ENCODE data around the gene ZNF185. TPM values are rescaled to one million over a fixed set of nuclear protein-coding genes. Genes with fewer than 3 reads are reported as not detected.

Gene ZNF185
- total RNA-seq, 4 donors from 2014 or later: 0.56 to 2.2 (median 1.3) TPM

- Histone ChIP-seq H3K27ac (no peak overlapping the region), H3K4me3 (no peak overlapping the region), H3K4me1 (no peaks in the 10 kb centered on the region), H3K27me3 (no peaks in the 10 kb centered on the region), H3K36me3 (no peaks in the 10 kb centered on the region), H3K9me3 (no peaks in the 10 kb centered on the region)
- TF ChIP-seq, protein P1, sequence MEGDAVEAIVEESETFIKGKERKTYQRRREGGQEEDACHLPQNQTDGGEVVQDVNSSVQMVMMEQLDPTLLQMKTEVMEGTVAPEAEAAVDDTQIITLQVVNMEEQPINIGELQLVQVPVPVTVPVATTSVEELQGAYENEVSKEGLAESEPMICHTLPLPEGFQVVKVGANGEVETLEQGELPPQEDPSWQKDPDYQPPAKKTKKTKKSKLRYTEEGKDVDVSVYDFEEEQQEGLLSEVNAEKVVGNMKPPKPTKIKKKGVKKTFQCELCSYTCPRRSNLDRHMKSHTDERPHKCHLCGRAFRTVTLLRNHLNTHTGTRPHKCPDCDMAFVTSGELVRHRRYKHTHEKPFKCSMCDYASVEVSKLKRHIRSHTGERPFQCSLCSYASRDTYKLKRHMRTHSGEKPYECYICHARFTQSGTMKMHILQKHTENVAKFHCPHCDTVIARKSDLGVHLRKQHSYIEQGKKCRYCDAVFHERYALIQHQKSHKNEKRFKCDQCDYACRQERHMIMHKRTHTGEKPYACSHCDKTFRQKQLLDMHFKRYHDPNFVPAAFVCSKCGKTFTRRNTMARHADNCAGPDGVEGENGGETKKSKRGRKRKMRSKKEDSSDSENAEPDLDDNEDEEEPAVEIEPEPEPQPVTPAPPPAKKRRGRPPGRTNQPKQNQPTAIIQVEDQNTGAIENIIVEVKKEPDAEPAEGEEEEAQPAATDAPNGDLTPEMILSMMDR (IDR thresholded peaks at IDR 0.05 in 4 of 5, conservative IDR thresholded peaks at IDR 0.05 in 1 of 5): no peak
- no peak for TF ChIP-seq POLR2A (IDR thresholded peaks at IDR 0.05)
- ATAC-seq: no peak
- in situ Hi-C loops (cut with MboI; ENCODE audit: low sequenced_read_pairs in 4 of 4) (loop anchor here in 1 of 4 donors (25.0 kb wide), 1 partner anchor 532 kb away; the partner anchor contains the start of gene HAUS7), intact Hi-C loops (cut with DNase I; ENCODE audit: low total_unique reads) (no loop called here)
- DNase-seq: no peak
Measured at GRCh38 chrX:152930516-152930915, 32.6 kb downstream of the ZNF185 start.

- in situ Hi-C loops (cut with MboI; ENCODE audit: low sequenced_read_pairs in 4 of 4) (loop anchor here in 1 of 4 donors (25.0 kb wide), 1 partner anchor 530 kb away; the partner anchor contains the start of gene HAUS7), intact Hi-C loops (cut with DNase I; ENCODE audit: low total_unique reads) (no loop called here)
- ATAC-seq: no peak
- H3K4me1 ChIP-seq: no peaks in the 10 kb centered on the region
- no peak overlapping the region for H3K27ac ChIP-seq
- H3K4me3 ChIP-seq: no peak overlapping the region
- DNase-seq: no peak
- H3K9me3 ChIP-seq: no peaks in the 10 kb centered on the region
- H3K27me3 ChIP-seq: no peaks in the 10 kb centered on the region
- H3K36me3 ChIP-seq: no peaks in the 10 kb centered on the region
- TF ChIP-seq POLR2A (IDR thresholded peaks at IDR 0.05): no peak
- TF ChIP-seq, protein P1 (IDR thresholded peaks at IDR 0.05 in 4 of 5, conservative IDR thresholded peaks at IDR 0.05 in 1 of 5): no peak
Measured at GRCh38 chrX:152932144-152932543, 34.3 kb downstream of the ZNF185 start.

DNA sequence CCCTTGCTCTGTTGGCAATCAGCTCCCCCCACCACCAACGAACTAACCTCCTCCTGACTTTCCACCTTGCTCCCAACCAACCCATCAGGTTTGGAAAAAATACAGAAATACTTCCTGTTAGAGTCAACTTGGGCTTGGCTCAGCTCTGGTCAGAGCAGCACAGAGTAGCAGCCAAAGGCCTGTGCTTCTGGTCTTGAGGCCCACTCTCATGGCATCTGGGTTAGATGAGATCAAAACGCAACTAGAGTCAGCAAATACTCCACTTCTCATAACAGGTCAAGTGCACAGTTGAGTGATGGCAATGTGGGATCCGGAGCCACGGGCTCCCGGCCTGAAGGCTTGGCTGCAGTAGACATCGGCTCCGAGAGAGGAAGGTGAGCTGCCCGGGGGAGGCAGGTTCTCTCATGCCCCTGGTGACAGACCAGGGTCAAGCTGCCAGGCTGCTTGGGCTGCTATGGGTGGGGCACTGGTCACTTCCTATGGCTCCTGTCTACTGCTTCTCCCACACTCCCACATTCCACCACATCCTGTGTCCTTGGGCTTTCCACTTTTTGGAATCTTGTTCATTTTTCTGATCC is 34.8 kb downstream of the ZNF185 start:
- Histone ChIP-seq H3K4me3 (no peak overlapping the region), H3K27ac (no peak overlapping the region), H3K9me3 (no peaks in the 10 kb centered on the region), H3K4me1 (no peaks in the 10 kb centered on the region), H3K36me3 (no peaks in the 10 kb centered on the region), H3K27me3 (no peaks in the 10 kb centered on the region)
- in situ Hi-C loops (cut with MboI; ENCODE audit: low sequenced_read_pairs in 4 of 4) (loop anchor here in 1 of 4 donors (25.0 kb wide), 1 partner anchor 530 kb away; the partner anchor contains the start of gene HAUS7), intact Hi-C loops (cut with DNase I; ENCODE audit: low total_unique reads) (no loop called here)
- no peak for TF ChIP-seq POLR2A (IDR thresholded peaks at IDR 0.05)
- ATAC-seq: no peak
- DNase-seq: no peak

DNA sequence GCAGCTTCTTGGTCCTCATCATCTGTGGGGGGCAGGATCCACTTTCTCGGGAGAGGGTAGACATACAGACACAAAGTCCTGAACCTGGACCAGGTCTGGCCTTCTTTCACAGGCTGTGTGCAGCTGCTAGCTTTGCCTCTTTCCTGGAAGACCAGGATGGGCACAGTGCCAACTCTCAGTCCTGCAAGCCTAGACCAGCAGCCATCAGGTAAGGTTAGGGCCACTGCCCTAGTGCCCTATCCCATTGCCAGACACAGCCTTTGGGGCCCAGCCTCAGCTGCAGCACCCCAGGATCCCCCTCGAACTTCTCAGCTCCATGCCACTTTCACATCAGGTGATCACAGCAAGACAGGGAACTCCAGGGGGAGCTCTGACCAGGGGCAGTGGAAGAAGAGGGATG is 38.4 kb downstream of the ZNF185 start:
- TF ChIP-seq POLR2A (IDR thresholded peaks at IDR 0.05): no peak
- TF ChIP-seq, protein P1 (IDR thresholded peaks at IDR 0.05 in 4 of 5, conservative IDR thresholded peaks at IDR 0.05 in 1 of 5): no peak
- Histone ChIP-seq H3K9me3 (no peaks in the 10 kb centered on the region), H3K4me3 (no peak overlapping the region), H3K27ac (no peak overlapping the region), H3K4me1 (peaks cover 0 to 3% of the 10 kb centered on the region in 2 donors), H3K36me3 (no peaks in the 10 kb centered on the region), H3K27me3 (no peaks in the 10 kb centered on the region)
- intact Hi-C loops (cut with DNase I; ENCODE audit: low total_unique reads): no loop called here
- DNase-seq: no peak
- ATAC-seq: no peak
- in situ Hi-C loops (cut with MboI; ENCODE audit: low sequenced_read_pairs in 4 of 4): loop anchor here in 1 of 4 donors (25.0 kb wide), 1 partner anchor 526 kb away; the partner anchor contains the start of gene HAUS7

- Histone ChIP-seq H3K4me3 (no peak overlapping the region), H3K27me3 (no peaks in the 10 kb centered on the region), H3K27ac (no peak overlapping the region), H3K9me3 (no peaks in the 10 kb centered on the region), H3K4me1 (peaks cover 0 to 8% of the 10 kb centered on the region in 2 donors), H3K36me3 (no peaks in the 10 kb centered on the region)
- in situ Hi-C loops (cut with MboI; ENCODE audit: low sequenced_read_pairs in 4 of 4) (loop anchor here in 1 of 4 donors (25.0 kb wide), 1 partner anchor 525 kb away; the partner anchor contains the start of gene HAUS7), intact Hi-C loops (cut with DNase I; ENCODE audit: low total_unique reads) (no loop called here)
- TF ChIP-seq, protein P1 (IDR thresholded peaks at IDR 0.05 in 4 of 5, conservative IDR thresholded peaks at IDR 0.05 in 1 of 5): no peak
- no peak for TF ChIP-seq POLR2A (IDR thresholded peaks at IDR 0.05)
- DNase-seq: no peak
- no peak for ATAC-seq
Measured at GRCh38 chrX:152937236-152937635, 39.4 kb downstream of the ZNF185 start.
